HEK293T (cell line): ENCODE results near the gene PPT2.

Experiments
- BHLHE40 ChIP-seq: fragments of 450-650 bp; IDR thresholded peaks from 2 replicates; pipeline ENCODE4 v1.6.1; 2016; ENCODE audit warnings: mild to moderate bottlenecking, moderate library complexity, borderline replicate concordance
- ELF4 ChIP-seq: fragments of 450-650 bp; IDR thresholded peaks from 2 replicates; pipeline ENCODE4 v1.6.1; 2017; ENCODE audit warnings: antibody characterized with exemption
- FOXA1 ChIP-seq: fragments of 450-650 bp; IDR thresholded peaks from 2 replicates; pipeline ENCODE4 v1.6.1; 2016; ENCODE audit warnings: mild to moderate bottlenecking
- FOXK2 ChIP-seq: fragments of 450-650 bp; IDR thresholded peaks from 2 replicates; pipeline ENCODE4 v1.6.1; 2016; ENCODE audit warnings: mild to moderate bottlenecking
- NFRKB ChIP-seq: fragments of 450-650 bp; IDR thresholded peaks from 2 replicates; pipeline ENCODE4 v1.6.1; 2016; ENCODE audit warnings: mild to moderate bottlenecking, moderate library complexity
- SP1 ChIP-seq: fragments of 450-650 bp; IDR thresholded peaks from 2 replicates; pipeline ENCODE4 v1.6.1; 2017
- SUZ12 ChIP-seq: fragments of 450-650 bp; IDR thresholded peaks from 2 replicates; pipeline ENCODE4 v1.6.1; 2016; ENCODE audit warnings: mild to moderate bottlenecking
- TARDBP ChIP-seq: fragments of 450-650 bp; IDR thresholded peaks from 2 replicates; pipeline ENCODE4 v1.6.1; 2016
- ZNF384 ChIP-seq: fragments of 450-650 bp; IDR thresholded peaks from 2 replicates; pipeline ENCODE4 v1.6.1; 2016
- TF ChIP-seq, protein P1 (sequence below): fragments of 450-650 bp; IDR thresholded peaks from 2 replicates; pipeline ENCODE4 v1.6.1; 2016

DNA sequence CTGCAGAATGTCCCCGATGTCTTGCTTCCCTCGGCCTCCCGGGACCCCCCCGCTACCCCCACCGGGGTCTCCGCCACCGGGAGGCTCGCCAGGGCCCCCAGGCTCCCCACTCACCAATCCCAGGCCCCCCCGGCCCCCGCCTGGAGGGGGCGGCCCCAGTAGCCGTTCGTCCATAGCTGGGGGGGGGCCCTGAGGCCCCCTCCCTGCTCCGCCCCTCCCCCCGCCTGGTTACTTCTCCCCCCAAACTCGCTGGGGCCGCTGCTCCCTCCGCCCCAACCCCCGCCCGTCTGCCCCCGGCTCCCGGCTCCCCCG is 35.8 kb downstream of the PPT2 start:
- no peak for TF ChIP-seq FOXA1
- TF ChIP-seq ZNF384, result no peak
- no peak for TF ChIP-seq SP1
- no peak for TF ChIP-seq TARDBP
- no peak for TF ChIP-seq SUZ12
- TF ChIP-seq, protein P1, sequence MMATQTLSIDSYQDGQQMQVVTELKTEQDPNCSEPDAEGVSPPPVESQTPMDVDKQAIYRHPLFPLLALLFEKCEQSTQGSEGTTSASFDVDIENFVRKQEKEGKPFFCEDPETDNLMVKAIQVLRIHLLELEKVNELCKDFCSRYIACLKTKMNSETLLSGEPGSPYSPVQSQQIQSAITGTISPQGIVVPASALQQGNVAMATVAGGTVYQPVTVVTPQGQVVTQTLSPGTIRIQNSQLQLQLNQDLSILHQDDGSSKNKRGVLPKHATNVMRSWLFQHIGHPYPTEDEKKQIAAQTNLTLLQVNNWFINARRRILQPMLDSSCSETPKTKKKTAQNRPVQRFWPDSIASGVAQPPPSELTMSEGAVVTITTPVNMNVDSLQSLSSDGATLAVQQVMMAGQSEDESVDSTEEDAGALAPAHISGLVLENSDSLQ, result no peak
- TF ChIP-seq ELF4, result no peak
- no peak for TF ChIP-seq FOXK2
- TF ChIP-seq NFRKB, result no peak
- TF ChIP-seq BHLHE40, result no peak
